GM18873 (cell line): Measurements from ENCODE around the gene C9orf85.
"Not testable (repeated sequence)": the region's sequence is repeated elsewhere in the genome, so short reads cannot be mapped to it uniquely, and the experiment has no call there.

Experiments
- ATAC-seq: cut with Tn5 transposase; IDR thresholded peaks from one replicate; pipeline ENCODE4 v1.9.1; 2021; ENCODE audit warnings: mild to moderate bottlenecking, moderate library complexity, moderate number of reproducible peaks; ENCODE audit not compliant: unreplicated experiment, low FRiP score

C9orf85 gene

DNA sequence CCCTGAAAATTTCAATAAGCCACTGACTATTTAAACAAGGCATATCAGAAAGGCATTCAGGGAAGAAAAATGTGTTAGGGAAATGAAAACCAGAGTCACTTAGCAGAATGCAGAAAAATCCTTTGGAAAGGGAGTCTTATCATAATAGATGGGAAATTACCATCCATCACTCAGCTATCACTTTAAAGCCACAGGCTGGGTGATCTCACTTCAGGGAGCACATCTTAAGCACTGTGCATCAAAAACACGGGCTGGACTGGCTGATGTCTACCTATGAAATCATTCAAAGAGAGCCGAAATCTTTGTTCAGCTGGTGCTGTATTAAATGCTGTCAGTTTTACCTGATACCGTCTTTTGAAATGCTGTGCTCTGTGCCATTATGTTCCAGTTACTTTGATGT is 75.5 kb downstream of the C9orf85 start:
- no peak for ATAC-seq

DNA sequence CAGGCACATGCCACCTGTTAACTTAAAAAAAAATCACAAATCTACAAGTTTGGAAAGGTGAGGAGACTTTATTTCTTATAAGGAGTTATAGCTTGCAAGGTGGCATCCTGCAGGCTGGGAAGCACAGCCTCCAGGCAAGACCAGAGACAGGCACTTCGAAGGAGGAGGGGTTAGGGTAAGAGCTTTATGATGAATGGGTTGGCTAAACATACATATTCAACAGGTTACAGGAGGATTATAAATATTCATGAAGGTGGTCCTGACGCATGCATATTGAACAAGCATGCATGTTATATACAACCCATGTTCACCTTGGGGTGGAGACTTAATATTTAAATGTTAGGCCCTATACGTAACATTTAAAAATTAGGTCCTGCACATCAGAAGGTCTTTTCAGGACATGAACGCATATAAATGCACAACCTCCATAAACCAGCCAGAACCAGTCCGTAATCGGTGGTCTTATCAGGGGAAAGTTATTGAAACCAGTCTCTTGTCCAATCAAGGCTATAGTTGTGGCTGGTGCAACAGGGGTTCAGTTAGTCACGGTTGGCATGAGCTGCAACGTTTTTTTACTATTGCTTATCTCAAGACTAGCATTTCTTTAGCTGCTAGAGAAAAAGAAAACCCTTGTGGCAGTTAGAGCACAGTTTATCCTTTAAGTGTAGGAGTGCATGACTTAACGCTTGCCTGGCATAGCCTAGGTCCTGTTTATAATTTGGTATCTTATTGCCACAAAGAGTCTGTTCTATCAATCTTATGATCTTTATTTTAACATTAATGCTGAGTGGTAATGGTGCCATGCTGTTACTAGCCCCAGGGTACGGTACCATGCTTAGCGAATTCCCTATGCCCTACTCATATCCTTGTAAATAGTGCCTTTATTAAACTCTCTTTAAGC is 76.3 kb downstream of the C9orf85 start:
- ATAC-seq: no peak

DNA sequence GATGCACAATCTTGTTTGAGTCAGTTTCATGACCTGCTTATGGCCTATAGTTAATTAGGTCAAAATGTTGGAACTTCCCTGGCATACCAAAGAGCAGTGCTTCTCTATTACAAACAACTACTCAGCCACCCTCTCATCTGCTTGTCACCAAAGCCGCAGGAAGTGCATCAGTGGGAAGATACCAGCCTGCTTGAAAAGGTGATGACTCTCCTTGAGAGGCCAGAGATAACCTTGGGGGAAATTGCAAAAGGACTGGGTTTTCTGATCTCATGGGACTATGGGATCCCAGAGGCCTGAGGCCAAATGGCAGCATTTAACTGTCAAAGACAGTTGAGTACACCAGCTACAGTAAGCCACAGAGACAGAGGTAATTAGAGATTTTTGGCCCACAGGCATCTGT is 79.0 kb downstream of the C9orf85 start:
- no peak for ATAC-seq

DNA sequence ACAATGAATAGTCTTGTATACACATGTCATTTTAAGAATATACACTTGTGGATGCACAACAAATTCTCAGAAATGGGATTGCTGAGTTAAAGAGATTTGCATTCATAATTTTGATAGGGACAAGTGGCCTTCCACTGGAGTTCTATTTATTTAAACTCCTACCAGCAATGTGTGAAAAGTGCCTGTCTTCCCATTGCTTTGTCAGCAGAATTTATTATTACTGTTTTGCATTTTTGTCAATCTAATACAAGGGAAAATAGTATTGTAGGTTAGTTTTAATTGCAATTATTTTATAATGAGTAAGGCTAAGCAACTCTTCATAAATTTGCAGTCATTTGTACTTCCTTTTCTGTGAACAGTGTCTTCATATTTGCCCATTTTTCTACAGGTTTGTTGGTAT is 94.0 kb downstream of the C9orf85 start:
- no peak for ATAC-seq

DNA sequence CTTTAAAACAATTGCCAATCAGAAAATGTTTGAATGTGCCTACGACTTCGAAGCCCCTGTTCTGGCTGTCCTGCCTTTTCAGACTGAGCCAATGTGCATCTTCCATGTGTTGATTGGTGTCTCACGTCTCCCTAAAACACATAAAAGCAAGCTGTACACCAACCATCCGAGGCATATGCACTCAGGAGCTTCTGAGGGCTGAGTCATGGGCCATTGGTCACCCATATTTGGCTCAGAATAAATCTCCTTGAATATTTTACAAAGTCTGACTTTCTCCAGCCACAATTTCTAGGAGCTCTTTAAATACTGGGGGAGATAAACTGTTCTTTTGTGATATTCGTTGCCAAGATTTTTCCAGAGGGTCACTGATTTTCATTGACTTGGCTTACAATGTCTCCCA is 95.1 kb downstream of the C9orf85 start:
- ATAC-seq: no peak

DNA sequence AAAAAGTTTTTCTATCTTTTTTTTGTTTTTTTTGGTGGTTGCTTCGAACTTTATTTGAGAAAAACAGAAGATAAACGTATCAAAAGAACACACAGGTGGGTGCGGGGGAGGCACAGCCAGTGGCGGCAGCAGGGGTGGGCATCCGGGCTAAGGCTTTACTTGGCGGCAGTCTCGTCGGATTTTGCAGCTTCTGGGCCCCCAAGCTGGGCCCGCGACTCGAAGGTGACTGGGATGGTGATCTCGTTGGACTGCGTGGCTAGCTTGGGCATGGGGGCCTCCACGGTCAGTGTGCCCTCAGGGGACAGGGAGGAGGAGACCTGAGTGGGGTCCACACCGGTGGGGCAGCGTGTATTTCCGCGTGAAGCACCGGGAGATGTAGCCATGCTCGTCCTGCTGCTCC is 96.3 kb downstream of the C9orf85 start:
- ATAC-seq: not testable (repeated sequence)

DNA sequence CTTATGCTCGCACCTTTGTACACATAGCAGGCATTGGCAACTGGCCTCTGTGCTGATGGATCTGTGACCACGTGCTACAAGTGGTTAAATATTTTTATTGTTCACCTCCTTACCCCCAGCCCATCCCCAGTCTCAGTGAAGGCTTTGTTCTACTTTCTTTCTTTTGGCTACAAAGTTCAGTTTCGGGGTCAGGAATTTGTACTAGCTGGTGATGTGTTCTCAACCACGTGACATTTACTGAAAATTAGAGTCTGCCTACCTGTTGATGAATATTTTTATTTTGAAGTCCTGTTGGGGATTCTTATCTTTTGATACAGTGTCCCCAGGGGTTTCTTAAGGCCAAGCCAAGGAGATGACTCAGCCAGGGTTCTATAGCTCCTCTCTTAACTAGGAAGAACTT is 101.2 kb downstream of the C9orf85 start:
- no peak for ATAC-seq

DNA sequence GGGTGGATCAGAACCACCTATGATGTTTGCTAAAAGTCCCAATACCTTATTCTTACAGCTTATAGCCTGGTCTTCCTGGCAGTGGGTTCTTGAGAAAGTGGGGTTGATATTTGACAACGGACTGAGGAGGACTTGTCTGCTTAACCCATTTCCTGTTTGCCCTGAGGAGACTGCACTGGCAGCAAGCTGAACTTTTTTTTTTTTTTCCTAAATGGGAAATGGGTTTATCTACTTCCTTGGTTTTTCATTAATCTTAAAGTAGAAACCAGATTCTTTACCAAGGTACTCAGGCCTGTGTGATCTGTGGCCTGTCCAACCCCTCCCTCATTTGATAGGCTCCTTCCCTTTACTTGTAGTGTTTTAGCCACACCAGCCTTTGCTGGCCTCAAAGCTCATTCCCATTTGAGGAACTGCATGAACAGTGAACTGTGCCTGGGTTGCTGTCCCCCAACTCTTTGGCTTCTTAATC is 101.9 kb downstream of the C9orf85 start:
- no peak for ATAC-seq

DNA sequence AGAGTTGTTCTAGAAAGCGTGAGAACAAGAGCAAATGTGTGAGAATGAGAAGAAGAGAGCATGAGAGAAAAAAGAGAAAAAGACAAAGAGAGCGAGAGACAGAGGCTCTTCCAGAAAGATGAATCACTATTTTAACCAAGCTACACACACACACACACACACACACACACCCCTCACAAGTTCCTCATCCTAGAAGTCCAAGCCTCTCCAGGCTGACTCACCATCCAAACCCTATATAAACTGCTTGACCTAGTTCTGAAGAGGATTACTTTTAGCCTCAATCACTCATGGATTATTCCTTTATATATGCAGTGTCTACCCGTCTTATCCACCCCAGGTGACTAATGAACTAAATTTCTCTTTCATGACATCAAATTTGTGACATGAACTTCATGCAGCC is 111.4 kb downstream of the C9orf85 start:
- no peak for ATAC-seq
